ES-I3 (cell line): Measurements from ENCODE around the gene SRGAP2C.
A peak's percentile ranks its signal among the peaks of the same experiment; 100 is the strongest.
"Not testable (repeated sequence)": the region's sequence is repeated elsewhere in the genome, so short reads cannot be mapped to it uniquely, and the experiment has no call there.

Experiments
- H3K36me3 ChIP-seq: 2 replicates; pipeline ENCODE4 v1.6.1; 2013; ENCODE audit warnings: mild to moderate bottlenecking, low read length, control low read depth, moderate library complexity; ENCODE audit not compliant: insufficient read depth
- H3K4me1 ChIP-seq: 2 replicates; pipeline ENCODE4 v1.6.1; 2013; ENCODE audit warnings: mild to moderate bottlenecking, control low read depth, low read length; ENCODE audit not compliant: insufficient read depth
- H3K9ac ChIP-seq: 2 replicates; pipeline ENCODE4 v1.6.1; 2013; ENCODE audit warnings: low read depth, mild to moderate bottlenecking, low read length, moderate library complexity
- H3K9me3 ChIP-seq: 2 replicates; pipeline ENCODE4 v1.6.1; 2013; ENCODE audit warnings: mild to moderate bottlenecking, low read length, moderate library complexity; ENCODE audit not compliant: control insufficient read depth, insufficient read depth

Gene SRGAP2C

DNA sequence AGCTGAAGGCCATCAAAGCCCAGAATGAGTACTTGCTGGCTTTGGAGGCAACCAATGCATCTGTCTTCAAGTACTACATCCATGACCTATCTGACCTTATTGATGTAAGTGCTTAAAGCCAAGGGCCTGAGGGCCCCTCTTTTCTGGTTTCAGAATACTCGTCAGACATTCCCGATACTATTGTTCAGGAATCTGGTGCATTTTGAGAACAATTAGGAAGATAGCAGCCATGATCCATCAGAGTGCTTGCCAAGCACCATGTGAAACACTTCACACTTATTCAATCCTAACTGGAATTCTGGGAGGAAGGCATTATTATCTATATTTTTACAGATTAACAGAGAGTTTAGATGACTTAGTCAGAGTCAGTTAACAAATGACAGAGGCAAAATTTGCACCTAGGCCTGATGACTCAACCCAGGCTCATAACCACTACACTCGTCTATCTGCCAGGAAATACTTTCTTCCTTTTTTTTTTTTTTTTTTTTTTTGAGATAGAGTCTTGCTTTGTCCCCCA, 190.1 kb downstream of the SRGAP2C start:
- H3K9ac ChIP-seq, H3K9me3 ChIP-seq, H3K4me1 ChIP-seq, H3K36me3 ChIP-seq: not testable (repeated sequence)

DNA sequence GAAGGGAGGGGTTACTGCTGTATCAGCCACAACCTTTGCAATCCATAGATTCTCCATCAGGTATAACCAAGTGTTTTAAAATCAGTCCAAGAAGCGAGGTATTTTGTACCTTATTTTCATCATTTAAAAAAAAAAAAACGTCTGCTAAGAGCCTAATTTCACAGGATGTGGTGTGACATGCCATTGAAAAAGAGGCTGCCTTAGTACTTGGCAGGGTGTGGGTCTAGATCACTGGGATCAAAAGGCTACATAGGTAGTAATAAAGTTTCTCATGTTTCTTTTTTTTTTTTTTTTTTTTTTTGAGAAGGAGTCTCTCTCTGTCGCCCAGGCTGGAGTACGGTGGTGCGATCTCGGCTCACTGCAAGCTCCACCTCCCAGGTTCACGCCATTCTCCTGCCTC, 192.2 kb downstream of the SRGAP2C start:
- H3K9me3 ChIP-seq, H3K4me1 ChIP-seq: not testable (repeated sequence)

DNA sequence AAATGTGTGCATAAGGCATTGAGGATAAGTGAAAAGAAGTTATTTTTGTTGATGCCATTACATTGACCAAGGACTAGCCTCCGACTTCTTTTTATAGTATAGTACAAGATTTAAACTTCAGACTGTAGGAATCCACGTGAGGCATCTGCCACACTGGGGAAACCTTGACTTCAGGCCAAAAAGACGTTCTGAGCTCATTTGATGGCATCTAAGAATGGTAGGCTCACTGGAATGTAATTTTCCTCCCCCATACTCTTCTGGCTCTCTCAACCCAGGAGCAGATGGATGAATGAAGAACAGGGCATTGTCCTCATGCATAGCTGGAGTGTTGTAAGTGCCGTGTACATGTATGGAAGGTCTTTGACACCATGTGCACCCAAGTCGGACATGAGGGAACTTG, 194.0 kb downstream of the SRGAP2C start:
- not testable (repeated sequence) for H3K9ac ChIP-seq, H3K36me3 ChIP-seq, H3K4me1 ChIP-seq, H3K9me3 ChIP-seq

More for the DNA sequence above, 192.2 kb downstream of the SRGAP2C start:
- H3K9ac ChIP-seq, H3K36me3 ChIP-seq: not testable (repeated sequence)

DNA sequence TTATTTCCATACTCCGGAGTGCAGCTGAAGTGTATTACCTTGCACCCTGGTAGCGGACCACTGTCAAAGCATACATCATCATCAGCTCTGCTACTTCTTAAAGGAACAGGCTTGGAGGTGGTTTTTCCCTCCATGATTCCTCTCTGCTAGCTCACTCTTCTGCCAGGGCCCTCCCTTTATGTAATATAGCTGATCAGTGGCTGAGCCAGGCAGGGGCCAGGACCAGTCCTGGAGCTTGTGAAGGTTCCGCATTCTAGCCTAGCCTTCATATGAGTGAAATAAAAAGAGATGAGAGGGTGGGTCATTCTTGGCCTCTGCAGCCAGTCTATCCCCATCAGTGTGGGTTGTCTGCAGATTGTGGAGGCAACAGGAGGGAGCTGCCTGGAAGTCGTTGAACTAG, 200.0 kb downstream of the SRGAP2C start:
- H3K36me3 ChIP-seq, H3K4me1 ChIP-seq, H3K9me3 ChIP-seq, H3K9ac ChIP-seq: not testable (repeated sequence)

DNA sequence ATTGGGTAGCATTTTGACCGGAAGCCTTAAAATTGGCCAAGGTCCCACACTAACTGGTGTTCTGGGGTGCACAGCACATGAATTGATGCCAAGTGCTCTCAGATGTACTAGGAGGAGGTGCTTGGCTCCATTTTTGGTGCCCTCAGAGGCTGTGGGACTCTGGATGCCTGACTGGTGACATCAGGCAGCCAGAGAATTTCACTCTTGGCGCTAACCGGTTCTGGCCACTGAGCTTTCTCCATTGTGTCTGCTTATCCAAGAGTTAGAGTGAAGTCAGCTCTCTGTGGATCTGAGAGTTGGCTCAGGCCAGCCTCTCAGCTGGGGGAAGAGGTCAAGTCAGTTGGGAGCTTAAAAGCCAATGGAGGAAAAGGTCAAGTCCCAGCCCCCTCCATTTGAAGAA, 200.4 kb downstream of the SRGAP2C start:
- H3K4me1 ChIP-seq, H3K36me3 ChIP-seq, H3K9me3 ChIP-seq, H3K9ac ChIP-seq: not testable (repeated sequence)

DNA sequence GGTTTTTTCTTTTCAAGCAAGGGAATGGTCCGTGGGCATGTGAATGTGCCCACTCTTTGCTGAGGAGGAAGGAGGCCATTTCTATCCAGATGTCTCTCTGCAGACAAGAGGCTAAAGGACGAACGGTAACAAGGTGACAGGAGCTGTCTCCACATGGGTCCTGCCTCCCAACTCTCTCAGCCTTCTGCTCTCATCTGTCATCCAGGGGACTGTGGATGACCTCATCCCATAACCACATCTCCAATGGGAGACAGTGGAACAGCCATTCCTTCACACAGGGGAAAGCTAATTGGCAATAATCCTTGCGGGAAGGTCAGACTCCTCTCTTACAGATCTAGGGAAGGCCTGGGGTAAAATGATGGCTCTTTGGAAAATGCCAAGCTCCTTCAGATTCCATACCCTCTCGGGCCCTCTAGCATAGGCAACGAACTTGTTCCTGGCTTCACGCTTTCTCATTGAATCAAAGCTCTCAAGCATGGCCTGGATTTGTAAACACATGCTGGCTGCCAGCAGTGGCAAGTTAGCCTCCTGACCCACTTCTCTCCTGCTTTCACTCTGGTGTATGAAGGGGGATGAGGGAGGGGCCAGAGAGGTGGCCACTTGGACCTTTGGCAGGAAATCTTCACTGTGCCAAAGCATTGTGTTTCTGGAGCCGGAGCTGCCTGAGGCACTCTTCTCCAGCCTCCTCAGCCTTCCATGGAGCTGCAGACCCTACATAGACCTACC, 201.0 kb downstream of the SRGAP2C start:
- H3K9ac ChIP-seq, H3K4me1 ChIP-seq, H3K36me3 ChIP-seq, H3K9me3 ChIP-seq: not testable (repeated sequence)

DNA sequence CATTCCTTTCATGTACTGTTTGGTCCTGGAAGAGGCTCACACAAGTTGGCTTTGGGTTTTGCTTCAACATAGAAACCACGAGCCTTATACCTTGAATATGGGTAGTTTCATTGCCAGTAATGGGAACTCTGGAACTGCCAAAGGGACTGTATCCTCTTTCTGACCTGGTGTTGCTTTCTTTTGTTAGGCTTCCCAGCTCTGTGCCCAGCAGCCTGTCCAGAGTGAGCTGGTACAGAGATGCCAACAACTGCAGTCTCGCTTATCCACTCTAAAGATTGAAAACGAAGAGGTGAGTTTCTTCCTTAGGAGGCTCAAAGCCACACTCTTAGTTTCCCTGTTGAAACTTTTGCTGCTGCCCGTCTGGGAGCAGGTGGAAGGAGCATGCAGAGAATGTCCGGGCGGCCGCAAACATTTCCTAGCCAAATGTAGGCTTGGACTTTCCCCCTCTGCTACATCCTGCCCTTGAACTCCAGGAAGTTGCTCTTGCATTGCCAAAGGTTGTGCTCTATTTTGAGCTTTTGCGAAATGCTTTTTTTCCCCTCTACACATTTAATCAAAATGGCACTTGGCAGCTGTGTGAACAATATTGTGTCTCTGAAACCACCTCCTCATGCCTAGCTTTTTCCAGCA, 201.7 kb downstream of the SRGAP2C start:
- not testable (repeated sequence) for H3K4me1 ChIP-seq, H3K36me3 ChIP-seq, H3K9me3 ChIP-seq, H3K9ac ChIP-seq

DNA sequence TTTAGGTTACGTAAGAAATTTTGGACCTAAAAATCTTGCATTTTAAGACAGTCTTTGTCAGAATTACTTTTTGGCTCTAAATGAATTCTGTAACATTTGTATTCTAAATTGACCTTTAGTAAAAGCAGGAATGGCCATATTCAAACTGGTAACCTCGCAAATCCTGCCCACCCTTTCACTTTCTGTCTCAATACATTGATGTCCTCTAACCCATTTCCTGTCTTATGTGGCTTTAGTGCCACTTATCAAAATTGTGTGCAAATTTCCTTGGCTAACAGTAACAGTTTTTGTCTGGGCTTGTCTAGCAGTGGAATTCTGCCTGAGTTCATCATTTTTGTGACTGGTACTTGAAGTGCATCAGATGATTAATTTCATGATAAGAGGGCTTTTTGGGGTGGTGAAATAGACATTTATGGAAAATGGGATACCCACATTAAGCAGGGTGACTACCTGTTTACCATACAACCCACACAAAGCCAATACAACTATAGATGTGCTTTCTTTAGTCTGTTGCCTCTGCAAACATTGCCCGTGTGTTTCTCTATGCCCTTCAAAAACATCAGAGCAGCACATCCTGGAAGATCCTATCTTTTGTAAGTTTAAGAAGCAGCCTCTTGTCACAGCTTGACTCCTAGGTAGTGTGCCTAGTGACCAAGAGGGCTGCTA, 205.3 kb downstream of the SRGAP2C start:
- H3K4me1 ChIP-seq, H3K36me3 ChIP-seq, H3K9ac ChIP-seq, H3K9me3 ChIP-seq: not testable (repeated sequence)

DNA sequence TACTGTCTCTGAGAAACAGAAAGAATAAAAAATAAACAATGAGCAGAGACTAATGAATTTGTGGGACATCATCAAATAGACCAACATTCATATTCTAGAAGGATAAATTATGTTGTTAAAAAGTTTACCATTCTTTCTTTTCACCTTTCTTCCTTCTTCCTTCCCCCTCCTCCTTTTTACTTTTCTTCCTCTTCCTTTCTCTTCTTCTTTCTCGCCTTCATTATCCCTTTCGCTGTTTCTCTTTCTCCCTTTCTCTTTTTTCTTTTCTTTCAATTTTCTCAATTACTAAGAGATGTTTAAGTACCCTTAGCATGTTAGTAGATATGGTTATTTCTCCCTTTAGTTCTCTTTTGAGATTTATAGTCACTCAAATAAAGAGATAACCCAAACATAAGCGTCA, 207.4 kb downstream of the SRGAP2C start:
- not testable (repeated sequence) for H3K9ac ChIP-seq, H3K36me3 ChIP-seq, H3K4me1 ChIP-seq, H3K9me3 ChIP-seq

DNA sequence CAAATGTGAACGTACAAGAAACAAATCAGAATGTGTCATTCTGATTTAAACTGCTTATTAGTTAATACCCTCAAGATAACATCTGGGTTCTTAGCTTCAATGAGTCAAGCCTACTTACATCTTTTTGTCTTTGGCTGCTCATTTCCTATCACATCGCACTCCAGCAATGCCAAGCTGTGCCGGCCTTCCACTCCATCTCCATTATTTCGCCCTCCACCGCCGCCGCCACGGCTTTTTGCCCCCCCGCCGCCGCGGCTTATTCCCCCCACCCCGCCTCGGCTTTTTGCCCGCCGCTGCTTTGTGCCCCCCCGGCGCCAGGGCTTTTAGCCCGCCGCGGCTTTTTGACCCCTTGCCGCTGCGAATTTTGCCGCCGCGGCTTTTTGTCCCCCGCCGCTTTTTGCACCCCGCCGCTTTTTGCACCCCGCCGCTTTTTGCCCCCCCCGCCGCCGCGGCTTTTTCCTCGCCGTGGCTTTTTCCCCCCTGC, 211.0 kb downstream of the SRGAP2C start:
- not testable (repeated sequence) for H3K9ac ChIP-seq, H3K4me1 ChIP-seq, H3K9me3 ChIP-seq, H3K36me3 ChIP-seq

DNA sequence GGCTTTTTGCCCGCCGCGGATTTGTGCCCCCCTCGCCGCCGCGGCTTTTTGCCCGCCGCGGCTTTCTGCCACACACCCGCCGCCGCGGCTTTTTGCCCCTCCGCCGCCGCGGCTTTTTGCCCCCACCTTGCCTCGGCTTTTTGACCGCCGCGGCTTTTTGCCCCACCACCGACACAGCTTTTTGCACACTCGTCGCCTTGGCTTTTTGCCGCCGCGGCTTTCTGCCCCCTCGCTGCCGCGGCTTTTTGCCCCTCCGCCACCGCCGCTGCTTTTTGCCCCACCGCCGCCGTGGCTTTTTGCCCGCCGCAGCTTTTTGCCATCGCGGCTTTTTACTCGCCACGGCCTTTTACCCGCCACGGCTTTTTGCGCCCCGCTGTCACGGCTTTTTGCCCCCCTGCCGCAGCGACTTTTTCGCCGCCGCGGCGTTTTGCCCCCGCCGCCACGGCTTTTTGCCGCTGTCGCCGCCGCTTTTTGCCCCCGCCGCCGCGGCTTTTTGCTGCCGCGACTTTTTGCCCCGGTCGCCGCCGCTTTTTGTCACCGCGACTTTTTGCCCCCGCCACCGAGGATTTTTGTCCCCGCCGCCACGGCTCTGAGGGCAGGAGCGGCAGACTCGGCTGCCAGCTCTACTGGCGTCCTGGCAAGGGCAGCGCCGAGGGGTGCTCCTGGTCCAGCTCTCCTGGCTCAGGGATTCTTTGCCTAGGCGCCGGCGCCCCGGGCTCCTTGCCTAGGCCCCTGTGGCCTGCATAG, 211.7 kb downstream of the SRGAP2C start:
- H3K4me1 ChIP-seq, H3K36me3 ChIP-seq, H3K9me3 ChIP-seq: not testable (repeated sequence)
- H3K9ac ChIP-seq: peak overlapping the region; percentile 60; the same call in 1 of the 2 replicates

DNA sequence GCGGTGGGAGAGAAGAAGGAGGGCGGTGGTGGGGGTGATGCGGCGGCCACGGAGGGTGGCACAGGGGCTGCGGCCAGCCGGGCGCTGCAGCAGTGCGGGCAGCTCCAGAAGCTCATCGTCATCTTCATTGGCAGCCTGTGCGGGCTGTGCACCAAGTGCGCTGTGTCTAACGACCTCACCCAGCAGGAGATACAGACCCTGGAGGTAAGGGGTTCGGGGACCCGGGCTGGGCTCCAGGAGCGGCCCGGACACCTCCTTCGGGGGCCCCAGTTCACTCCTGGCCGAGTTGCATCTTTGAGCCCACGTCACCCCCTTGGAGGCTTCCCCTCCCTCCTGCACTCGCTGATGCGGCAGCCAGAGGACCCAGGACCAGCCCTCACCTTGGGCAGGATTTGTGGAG, 212.3 kb downstream of the SRGAP2C start:
- peak overlapping the region; percentile 60; the same call in 1 of the 2 replicates for H3K9ac ChIP-seq
- H3K9me3 ChIP-seq, H3K4me1 ChIP-seq, H3K36me3 ChIP-seq: not testable (repeated sequence)

DNA sequence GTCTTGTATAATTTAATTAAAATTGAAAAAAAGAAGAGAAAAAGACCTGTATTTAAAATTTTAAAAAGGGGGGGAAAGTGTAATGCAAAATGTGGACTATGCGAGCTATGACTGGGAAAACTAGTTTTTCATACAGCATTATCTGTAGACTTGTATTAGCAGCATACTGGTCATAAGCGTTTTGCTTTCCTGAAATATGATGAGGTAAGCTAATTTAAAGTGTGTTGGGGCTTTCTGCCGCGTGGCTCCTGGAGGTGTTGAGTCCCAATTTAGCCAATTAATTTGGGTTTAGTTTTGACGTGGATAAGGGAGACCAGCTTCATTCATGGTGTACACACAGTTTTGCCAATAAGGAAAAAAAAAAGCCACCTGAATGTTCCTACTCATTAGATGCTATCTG, 214.4 kb downstream of the SRGAP2C start:
- H3K9ac ChIP-seq, H3K36me3 ChIP-seq, H3K4me1 ChIP-seq, H3K9me3 ChIP-seq: not testable (repeated sequence)

DNA sequence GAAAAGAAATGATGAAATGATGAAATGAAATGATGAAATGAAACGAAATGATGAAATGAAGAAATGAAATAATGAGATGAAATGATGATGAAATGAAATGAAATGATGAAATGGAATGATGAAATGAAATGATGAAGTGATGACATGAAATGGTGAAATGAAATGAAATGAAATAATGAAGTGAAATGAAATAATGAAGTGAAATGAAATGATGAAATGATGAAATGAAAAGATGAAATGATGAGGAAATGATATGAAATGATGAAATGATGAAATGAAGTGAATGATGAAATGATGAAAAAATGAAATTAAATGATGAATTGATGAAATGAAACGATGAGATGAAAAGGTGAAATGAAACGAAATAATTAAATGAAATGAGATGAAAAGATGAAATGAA, 215.3 kb downstream of the SRGAP2C start:
- not testable (repeated sequence) for H3K4me1 ChIP-seq, H3K9me3 ChIP-seq, H3K9ac ChIP-seq, H3K36me3 ChIP-seq
